Measurements from ENCODE around the gene PRKCH. TPM values are rescaled to one million over a fixed set of nuclear protein-coding genes. Genes with fewer than 3 reads are reported as not detected.

The PRKCH gene
- total and polyA plus RNA-seq, 7 donors = 4.2 to 19.9 (median 10.0) TPM

DNA sequence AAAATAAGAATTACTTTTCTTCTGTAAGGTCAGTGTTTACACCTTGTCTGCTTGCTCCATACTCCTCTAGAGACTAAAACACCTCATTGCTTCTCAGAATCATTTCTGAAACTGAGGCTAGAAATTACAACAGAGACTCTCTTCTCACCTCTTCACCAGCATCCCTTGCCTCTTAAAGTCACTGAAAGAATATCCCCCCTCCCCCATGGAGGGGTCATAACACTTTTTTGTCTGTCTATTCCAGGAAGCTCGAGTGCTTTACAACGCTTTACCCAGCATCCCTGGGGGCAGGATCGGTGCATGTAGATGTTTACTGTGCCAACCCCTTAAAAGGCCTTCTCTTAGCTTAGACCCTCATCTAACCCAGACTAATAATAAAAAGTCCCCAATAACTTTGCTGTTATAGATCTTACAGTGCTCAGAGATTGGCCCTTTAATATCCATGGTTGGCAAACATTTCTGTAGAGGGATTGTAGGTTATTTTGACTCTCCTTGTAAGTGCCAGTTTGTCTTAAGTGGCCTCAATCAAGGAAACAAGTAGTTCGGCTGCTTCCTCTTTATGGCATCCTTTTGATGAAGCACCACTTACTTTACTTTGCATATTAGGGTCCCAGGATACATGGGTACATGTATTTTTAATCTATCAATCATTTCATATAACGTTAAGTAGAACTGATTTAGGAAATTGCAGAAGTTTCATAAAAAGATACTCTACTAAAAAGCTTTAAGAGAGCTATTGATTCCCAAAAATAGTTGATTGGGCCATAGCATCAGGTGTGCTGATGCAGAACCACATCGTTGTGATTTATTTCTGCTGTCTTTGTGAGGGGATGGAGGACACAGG, 29.3 kb downstream of the PRKCH start:
- Histone ChIP-seq H3K4me1 (no peaks in the 10 kb centered on the region), H3K27me3 (no peaks in the 10 kb centered on the region), H3K36me3 (no peaks in the 10 kb centered on the region), H3K4me3 (no peak overlapping the region), H3K27ac (no peak overlapping the region), H3K9me3 (no peaks in the 10 kb centered on the region)
- intact Hi-C loops (cut with DNase I) = no loop called here
- TF ChIP-seq POLR2A (IDR thresholded peaks at IDR 0.05) (no peak), EP300 (IDR thresholded peaks at IDR 0.05) (no peak)
- TF ChIP-seq, protein P1, sequence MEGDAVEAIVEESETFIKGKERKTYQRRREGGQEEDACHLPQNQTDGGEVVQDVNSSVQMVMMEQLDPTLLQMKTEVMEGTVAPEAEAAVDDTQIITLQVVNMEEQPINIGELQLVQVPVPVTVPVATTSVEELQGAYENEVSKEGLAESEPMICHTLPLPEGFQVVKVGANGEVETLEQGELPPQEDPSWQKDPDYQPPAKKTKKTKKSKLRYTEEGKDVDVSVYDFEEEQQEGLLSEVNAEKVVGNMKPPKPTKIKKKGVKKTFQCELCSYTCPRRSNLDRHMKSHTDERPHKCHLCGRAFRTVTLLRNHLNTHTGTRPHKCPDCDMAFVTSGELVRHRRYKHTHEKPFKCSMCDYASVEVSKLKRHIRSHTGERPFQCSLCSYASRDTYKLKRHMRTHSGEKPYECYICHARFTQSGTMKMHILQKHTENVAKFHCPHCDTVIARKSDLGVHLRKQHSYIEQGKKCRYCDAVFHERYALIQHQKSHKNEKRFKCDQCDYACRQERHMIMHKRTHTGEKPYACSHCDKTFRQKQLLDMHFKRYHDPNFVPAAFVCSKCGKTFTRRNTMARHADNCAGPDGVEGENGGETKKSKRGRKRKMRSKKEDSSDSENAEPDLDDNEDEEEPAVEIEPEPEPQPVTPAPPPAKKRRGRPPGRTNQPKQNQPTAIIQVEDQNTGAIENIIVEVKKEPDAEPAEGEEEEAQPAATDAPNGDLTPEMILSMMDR (IDR thresholded peaks at IDR 0.05) = no peak
- no peak for DNase-seq
- WGBS, 2 donors = 30 to 67% methylated on average over 6 of the region's 6 CpGs

DNA sequence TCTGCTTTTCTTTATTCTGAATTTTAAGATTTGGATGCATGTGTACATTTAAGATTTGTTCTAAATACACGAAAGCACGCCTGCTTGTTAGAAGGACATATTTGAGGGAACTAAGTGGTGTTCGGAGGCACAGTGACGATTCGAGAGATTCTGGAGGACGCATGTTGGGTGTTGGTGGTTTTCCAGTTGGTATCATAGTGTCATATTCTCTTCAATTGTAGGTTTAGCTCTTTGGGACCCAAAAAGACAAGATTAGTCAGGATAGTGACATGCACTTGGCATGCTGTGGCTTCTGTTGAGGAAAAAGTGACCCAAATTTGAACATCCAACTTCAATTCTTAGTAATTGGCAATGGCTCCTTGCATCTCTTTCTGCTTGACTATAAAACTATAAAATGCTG, 30.1 kb downstream of the PRKCH start:
- DNase-seq = no peak
- Histone ChIP-seq H3K9me3 (no peaks in the 10 kb centered on the region), H3K4me3 (no peak overlapping the region), H3K27ac (no peak overlapping the region), H3K27me3 (no peaks in the 10 kb centered on the region), H3K4me1 (no peaks in the 10 kb centered on the region), H3K36me3 (no peaks in the 10 kb centered on the region)
- intact Hi-C loops (cut with DNase I) = no loop called here
- TF ChIP-seq, protein P1 (IDR thresholded peaks at IDR 0.05) = no peak
- TF ChIP-seq POLR2A (IDR thresholded peaks at IDR 0.05) (no peak), EP300 (IDR thresholded peaks at IDR 0.05) (no peak), POLR2AphosphoS5 (IDR thresholded peaks at IDR 0.05) (no peak)
- WGBS, 2 donors = 80 to 94% methylated on average over 6 of the region's 6 CpGs

DNA sequence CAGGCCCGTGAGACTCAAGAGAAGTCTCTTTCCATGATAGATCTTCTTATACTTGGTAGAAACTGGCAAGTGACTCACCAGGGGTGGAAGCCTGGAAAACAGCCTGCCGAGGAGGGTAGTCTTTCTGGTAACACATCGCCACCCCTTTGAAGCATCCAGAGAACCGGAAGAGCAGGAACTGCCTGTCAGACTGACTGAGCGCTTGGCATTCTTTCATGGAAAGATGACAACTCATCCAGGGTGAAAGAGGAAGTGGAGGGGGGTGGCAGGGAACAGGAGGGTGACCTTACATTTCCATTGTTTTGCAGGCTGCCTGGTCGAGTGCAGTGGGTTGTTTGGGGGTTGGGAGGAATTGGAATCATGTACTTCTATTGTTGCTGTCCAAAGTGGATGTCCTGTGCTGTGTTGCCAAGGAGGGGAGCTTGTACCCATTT, 34.5 kb downstream of the PRKCH start:
- Histone ChIP-seq H3K27ac (peak overlapping the region in 1 of 4 donors; percentile 42), H3K36me3 (no peaks in the 10 kb centered on the region), H3K27me3 (no peaks in the 10 kb centered on the region), H3K4me1 (no peaks in the 10 kb centered on the region), H3K4me3 (no peak overlapping the region), H3K9me3 (no peaks in the 10 kb centered on the region)
- peak in 2 of 4 donors; percentile 42 to 56 for TF ChIP-seq POLR2AphosphoS5 (IDR thresholded peaks at IDR 0.05)
- no peak for TF ChIP-seq POLR2A (IDR thresholded peaks at IDR 0.05)
- TF ChIP-seq EP300 (IDR thresholded peaks at IDR 0.05) = no peak
- TF ChIP-seq, protein P1 (IDR thresholded peaks at IDR 0.05) = no peak
- intact Hi-C loops (cut with DNase I) = no loop called here
- DNase-seq = peak; percentile 70
- 34 to 64% methylated on average over 6 of the region's 6 CpGs for WGBS, 2 donors

DNA sequence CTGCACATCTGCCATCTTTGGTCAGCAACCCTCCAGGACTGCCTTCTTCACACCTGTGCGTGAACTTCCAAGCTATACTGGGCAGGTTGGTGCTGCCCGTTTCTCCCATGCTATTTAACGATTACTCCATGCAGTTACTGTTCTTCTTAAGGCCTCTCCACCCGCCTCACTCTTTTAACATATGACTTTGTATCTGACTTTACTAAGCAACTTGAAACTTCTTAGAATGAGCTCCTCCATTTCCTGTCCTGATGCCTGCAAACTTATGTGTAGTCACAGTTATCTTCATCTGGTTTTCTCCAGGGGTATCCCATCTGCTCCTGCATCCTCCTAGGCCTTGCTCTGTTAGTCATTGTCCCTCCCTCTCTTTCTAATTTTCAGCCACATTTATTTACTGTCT, 35.7 kb downstream of the PRKCH start:
- Histone ChIP-seq H3K9me3 (no peaks in the 10 kb centered on the region), H3K4me3 (no peak overlapping the region), H3K4me1 (no peaks in the 10 kb centered on the region), H3K27me3 (no peaks in the 10 kb centered on the region), H3K27ac (peak overlapping the region in 1 of 4 donors; percentile 42), H3K36me3 (no peaks in the 10 kb centered on the region)
- WGBS, 2 donors = 67 to 91% methylated on average over 4 of the region's 4 CpGs
- TF ChIP-seq POLR2A (IDR thresholded peaks at IDR 0.05) (no peak), EP300 (IDR thresholded peaks at IDR 0.05) (no peak), POLR2AphosphoS5 (IDR thresholded peaks at IDR 0.05) (no peak)
- TF ChIP-seq, protein P1 (IDR thresholded peaks at IDR 0.05) = no peak
- intact Hi-C loops (cut with DNase I) = no loop called here
- DNase-seq = no peak

Data from sigmoid colon (tissue), 7 donors.